Measurements from ENCODE around the gene FLVCR2.

The FLVCR2 gene

GRCh38 chr14:75558440-75558839, 20.0 kb upstream of the FLVCR2 start:
- FAIRE-seq: no peak
- DNase-seq (ENCODE audit: insufficient read length, low spot score): no peak
- TF ChIP-seq, protein P1, sequence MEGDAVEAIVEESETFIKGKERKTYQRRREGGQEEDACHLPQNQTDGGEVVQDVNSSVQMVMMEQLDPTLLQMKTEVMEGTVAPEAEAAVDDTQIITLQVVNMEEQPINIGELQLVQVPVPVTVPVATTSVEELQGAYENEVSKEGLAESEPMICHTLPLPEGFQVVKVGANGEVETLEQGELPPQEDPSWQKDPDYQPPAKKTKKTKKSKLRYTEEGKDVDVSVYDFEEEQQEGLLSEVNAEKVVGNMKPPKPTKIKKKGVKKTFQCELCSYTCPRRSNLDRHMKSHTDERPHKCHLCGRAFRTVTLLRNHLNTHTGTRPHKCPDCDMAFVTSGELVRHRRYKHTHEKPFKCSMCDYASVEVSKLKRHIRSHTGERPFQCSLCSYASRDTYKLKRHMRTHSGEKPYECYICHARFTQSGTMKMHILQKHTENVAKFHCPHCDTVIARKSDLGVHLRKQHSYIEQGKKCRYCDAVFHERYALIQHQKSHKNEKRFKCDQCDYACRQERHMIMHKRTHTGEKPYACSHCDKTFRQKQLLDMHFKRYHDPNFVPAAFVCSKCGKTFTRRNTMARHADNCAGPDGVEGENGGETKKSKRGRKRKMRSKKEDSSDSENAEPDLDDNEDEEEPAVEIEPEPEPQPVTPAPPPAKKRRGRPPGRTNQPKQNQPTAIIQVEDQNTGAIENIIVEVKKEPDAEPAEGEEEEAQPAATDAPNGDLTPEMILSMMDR (IDR thresholded peaks at IDR 0.05; ENCODE audit: insufficient read depth, missing control alignments): no peak

GRCh38 chr14:75559045-75559444, 19.4 kb upstream of the FLVCR2 start:
- TF ChIP-seq, protein P1 (IDR thresholded peaks at IDR 0.05; ENCODE audit: insufficient read depth, missing control alignments): no peak
- FAIRE-seq (no peak), DNase-seq (ENCODE audit: insufficient read length, low spot score) (no peak)

DNA sequence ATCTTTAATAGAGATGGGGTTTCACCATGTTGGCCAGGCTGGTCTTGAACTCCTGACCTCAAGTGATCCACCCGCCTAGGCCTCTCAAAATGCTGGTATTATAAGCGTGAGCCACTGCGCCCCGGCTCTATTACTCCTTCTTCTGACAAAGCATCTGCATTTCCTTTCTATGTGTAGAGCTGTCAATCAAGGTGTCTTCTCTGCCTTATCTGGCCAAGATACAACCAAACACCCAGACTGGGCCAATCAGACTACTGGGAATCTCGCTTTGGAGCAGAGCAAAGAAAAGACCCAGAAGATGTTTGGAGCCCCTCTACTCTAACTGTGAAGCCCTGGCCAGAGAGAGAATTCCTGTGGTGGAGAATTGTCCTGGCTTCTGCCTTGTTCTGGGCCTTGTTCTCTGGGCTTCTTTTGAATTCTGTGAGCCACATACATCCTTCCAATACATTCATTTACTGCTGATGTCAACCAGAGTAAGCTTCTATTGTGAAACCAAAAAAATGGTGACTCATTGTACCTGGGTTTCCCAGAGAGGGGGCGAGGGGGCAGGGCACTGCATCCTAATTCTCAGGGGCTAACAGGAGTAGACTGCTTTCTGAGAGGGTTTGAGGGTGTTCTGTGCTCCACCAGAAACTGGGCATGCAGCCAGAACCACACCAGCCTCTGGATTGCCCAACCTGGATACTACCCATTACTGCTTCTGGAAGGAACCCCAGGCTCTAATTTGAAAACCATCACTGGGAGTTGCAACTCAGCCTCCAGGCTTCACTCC, 18.8 kb upstream of the FLVCR2 start:
- DNase-seq (ENCODE audit: insufficient read length, low spot score): no peak
- FAIRE-seq: no peak
- TF ChIP-seq, protein P1 (IDR thresholded peaks at IDR 0.05; ENCODE audit: insufficient read depth, missing control alignments): no peak

DNA sequence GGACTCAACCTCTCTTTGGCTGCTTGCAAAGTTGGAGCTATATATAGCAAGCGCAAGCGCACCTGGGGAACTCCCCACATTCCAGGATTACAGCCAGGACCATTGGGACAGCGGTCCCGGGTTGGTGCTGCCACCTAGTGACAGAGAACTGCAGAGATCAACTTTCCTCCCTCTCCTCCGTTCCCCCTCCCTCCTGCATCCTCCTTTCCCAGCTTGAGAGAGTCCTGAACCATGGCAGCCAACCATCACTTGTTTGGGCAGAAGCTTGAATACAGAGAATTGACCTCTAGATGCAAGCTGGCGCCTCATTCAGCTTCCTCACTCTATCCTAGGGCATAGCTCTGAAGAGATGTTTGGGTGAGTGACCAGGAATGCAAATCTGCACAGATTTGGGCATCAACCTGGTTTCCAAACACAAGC, 17.4 kb upstream of the FLVCR2 start:
- peak; percentile 63 for DNase-seq (ENCODE audit: insufficient read length, low spot score)
- FAIRE-seq: no peak
- TF ChIP-seq, protein P1 (IDR thresholded peaks at IDR 0.05; ENCODE audit: insufficient read depth, missing control alignments): peak; percentile 83

GRCh38 chr14:75562089-75562488, 16.3 kb upstream of the FLVCR2 start:
- FAIRE-seq: no peak

GRCh38 chr14:75562489-75562888, 15.9 kb upstream of the FLVCR2 start:
- TF ChIP-seq, protein P1 (IDR thresholded peaks at IDR 0.05; ENCODE audit: insufficient read depth, missing control alignments): no peak
- FAIRE-seq (no peak), DNase-seq (ENCODE audit: insufficient read length, low spot score) (no peak)

More at GRCh38 chr14:75562089-75562488, 16.3 kb upstream of the FLVCR2 start:
- TF ChIP-seq, protein P1 (IDR thresholded peaks at IDR 0.05; ENCODE audit: insufficient read depth, missing control alignments): no peak
- no peak for DNase-seq (ENCODE audit: insufficient read length, low spot score)

GRCh38 chr14:75563931-75564330, 14.5 kb upstream of the FLVCR2 start:
- FAIRE-seq: no peak
- TF ChIP-seq, protein P1 (IDR thresholded peaks at IDR 0.05; ENCODE audit: insufficient read depth, missing control alignments): no peak
- no peak for DNase-seq (ENCODE audit: insufficient read length, low spot score)
